CD4-positive, alpha-beta T cell treated with Interleukin-12 subunit alpha and Interleukin-12 subunit beta, for 1 hour (primary cell): ENCODE measurements around the gene ANKRD18A.
A peak's percentile ranks its signal among the peaks of the same experiment; 100 is the strongest.
"Not testable (repeated sequence)": the region's sequence is repeated elsewhere in the genome, so short reads cannot be mapped to it uniquely, and the experiment has no call there.

Experiments used
- DNase-seq: peaks from one replicate; pipeline ENCODE4 v3.0.0-alpha.2; 2020

Gene ANKRD18A

GRCh38 chr9:38622951-38623350 lies 2.6 kb upstream of the ANKRD18A start:
- no peak for DNase-seq

GRCh38 chr9:38622288-38622674 lies 1.9 kb upstream of the ANKRD18A start:
- DNase-seq: no peak

GRCh38 chr9:38621434-38622287 lies 1.3 kb upstream of the ANKRD18A start:
- peak; percentile 40 for DNase-seq

- peak; percentile 15 for DNase-seq
Measured at GRCh38 chr9:38619556-38620447, 594 bp downstream of the ANKRD18A start.

GRCh38 chr9:38598029-38598745 lies 22.2 kb downstream of the ANKRD18A start:
- not testable (repeated sequence) for DNase-seq

GRCh38 chr9:38595117-38595516 lies 25.3 kb downstream of the ANKRD18A start:
- not testable (repeated sequence) for DNase-seq

- DNase-seq: not testable (repeated sequence)
Measured at GRCh38 chr9:38591346-38592063, 28.9 kb downstream of the ANKRD18A start.

GRCh38 chr9:38583765-38584164 lies 36.6 kb downstream of the ANKRD18A start:
- DNase-seq: not testable (repeated sequence)

- not testable (repeated sequence) for DNase-seq
Measured at GRCh38 chr9:38580112-38580511, 40.3 kb downstream of the ANKRD18A start.

- DNase-seq: peak; percentile 13
Measured at GRCh38 chr9:38576181-38576580, 44.2 kb downstream of the ANKRD18A start.

- DNase-seq: not testable (repeated sequence)
Measured at GRCh38 chr9:38566048-38566447, 54.3 kb downstream of the ANKRD18A start.

- DNase-seq: not testable (repeated sequence)
Measured at GRCh38 chr9:38565178-38565577, 55.2 kb downstream of the ANKRD18A start.

- not testable (repeated sequence) for DNase-seq
Measured at GRCh38 chr9:38563911-38564310, 56.5 kb downstream of the ANKRD18A start.

- DNase-seq: not testable (repeated sequence)
Measured at GRCh38 chr9:38561134-38561533, 59.3 kb downstream of the ANKRD18A start.

- DNase-seq: not testable (repeated sequence)
Measured at GRCh38 chr9:38559172-38559571, 61.2 kb downstream of the ANKRD18A start.

- not testable (repeated sequence) for DNase-seq
Measured at GRCh38 chr9:38557746-38558145, 62.6 kb downstream of the ANKRD18A start.

- not testable (repeated sequence) for DNase-seq
Measured at GRCh38 chr9:38554966-38555365, 65.4 kb downstream of the ANKRD18A start.

GRCh38 chr9:38553019-38553418 lies 67.4 kb downstream of the ANKRD18A start:
- DNase-seq: not testable (repeated sequence)

GRCh38 chr9:38546497-38547163 lies 73.8 kb downstream of the ANKRD18A start:
- peak; percentile 49 for DNase-seq

- DNase-seq: not testable (repeated sequence)
Measured at GRCh38 chr9:38540535-38540934, 79.9 kb downstream of the ANKRD18A start.

- no peak for DNase-seq
Measured at GRCh38 chr9:38529317-38529716, 91.1 kb downstream of the ANKRD18A start.

- DNase-seq: no peak
Measured at GRCh38 chr9:38527503-38527902, 92.9 kb downstream of the ANKRD18A start.
